HL-60 (cell line): ENCODE measurements around the gene SCO2.

Experiments
- DNase-seq, 2 experiments: peaks; one replicate each; pipeline ENCODE4 v3.0.0-alpha.2; 2010 to 2020; ENCODE audit warnings: low read depth in 1 of 2, low spot score in 1 of 2
- H3K27ac ChIP-seq: fragments of 250-450 bp; sonication (Bioruptor Pico); replicated peaks from 2 replicates; pipeline ENCODE4 v1.5.1; 2020; ENCODE audit warnings: mild to moderate bottlenecking, moderate library complexity
- H3K27me3 ChIP-seq: fragments of 250-450 bp; sonication (Bioruptor Pico); 2 replicates; pipeline ENCODE4 v1.5.1; 2021; ENCODE audit warnings: mild to moderate bottlenecking, moderate library complexity; ENCODE audit not compliant: insufficient read depth, poor library complexity, severe bottlenecking
- H3K4me3 ChIP-seq: replicated peaks from 2 replicates; pipeline ENCODE4 v1.5.1; 2011; ENCODE audit warnings: mild to moderate bottlenecking, control low read depth, low read length; ENCODE audit not compliant: insufficient read depth
- CTCF ChIP-seq: IDR thresholded peaks from one replicate; pipeline ENCODE4 v1.5.1; 2011; ENCODE audit warnings: low read length, control low read depth, inconsistent platforms; ENCODE audit not compliant: insufficient read depth
- GABPA ChIP-seq: IDR thresholded peaks from 2 replicates; pipeline ENCODE4 v1.6.1; 2012; ENCODE audit warnings: low read depth
- POLR2AphosphoS5 ChIP-seq: IDR thresholded peaks from 2 replicates; pipeline ENCODE4 v1.6.1; 2012; ENCODE audit warnings: low read depth
- REST ChIP-seq: IDR thresholded peaks from 2 replicates; pipeline ENCODE4 v1.6.1; 2012; ENCODE audit warnings: low read depth; ENCODE audit not compliant: insufficient replicate concordance
- SPI1 ChIP-seq: IDR thresholded peaks from 2 replicates; pipeline ENCODE4 v1.6.1; 2012; ENCODE audit warnings: low read depth, mild to moderate bottlenecking, borderline replicate concordance

SCO2 gene

GRCh38 chr22:50481440-50482106 lies 43.8 kb downstream of the SCO2 start, which contains the start of gene ADM2:
Gene ADM2 (plus strand): TSS chr22:50481543. CDS start chr22:50481848, 305 bp downstream.
- Histone ChIP-seq H3K4me3 (peak within 1 kb of the TSS; percentile 35), H3K27ac (no peak within 1 kb of the TSS), H3K27me3 (peaks cover 25% of the 10 kb centered on the region)
- no peak for DNase-seq
- TF ChIP-seq POLR2AphosphoS5 (no peak), GABPA (no peak), SPI1 (no peak), CTCF (no peak), REST (no peak)

GRCh38 chr22:50481045-50481439 lies 44.4 kb downstream of the SCO2 start:
- Histone ChIP-seq H3K27ac (no peak overlapping the region), H3K4me3 (peak overlapping the region; percentile 35), H3K27me3 (peaks cover 25% of the 10 kb centered on the region)
- TF ChIP-seq POLR2AphosphoS5 (no peak), SPI1 (no peak), CTCF (no peak), REST (no peak), GABPA (no peak)
- no peak for DNase-seq

GRCh38 chr22:50479721-50480120 lies 45.7 kb downstream of the SCO2 start:
- Histone ChIP-seq H3K4me3 (no peak overlapping the region), H3K27ac (no peak overlapping the region), H3K27me3 (peaks cover 25% of the 10 kb centered on the region)
- peak in 1 of 2 experiments; percentile 29 for DNase-seq
- no peak for TF ChIP-seq CTCF
- TF ChIP-seq GABPA = no peak
- TF ChIP-seq REST = no peak
- no peak for TF ChIP-seq SPI1
- TF ChIP-seq POLR2AphosphoS5 = no peak
